Hindlimb muscle (tissue), 1 donor: ENCODE measurements around the gene COMMD2. TPM values are rescaled to one million over a fixed set of nuclear protein-coding genes. Genes with fewer than 3 reads are reported as not detected.

Experiments
- DNase-seq: peaks from one replicate; pipeline ENCODE4 v3.0.0-alpha.2; 2013
- polyA plus RNA-seq: library from polyadenylated mRNA; unstranded; fragments of 120-200 nt; gene quantifications from one replicate; pipeline ENCODE4 v1.2.1, GENCODE V29; 2013; ENCODE audit not compliant: insufficient read length

COMMD2 gene
- polyA plus RNA-seq, 1 donor: 28.3 TPM

DNA sequence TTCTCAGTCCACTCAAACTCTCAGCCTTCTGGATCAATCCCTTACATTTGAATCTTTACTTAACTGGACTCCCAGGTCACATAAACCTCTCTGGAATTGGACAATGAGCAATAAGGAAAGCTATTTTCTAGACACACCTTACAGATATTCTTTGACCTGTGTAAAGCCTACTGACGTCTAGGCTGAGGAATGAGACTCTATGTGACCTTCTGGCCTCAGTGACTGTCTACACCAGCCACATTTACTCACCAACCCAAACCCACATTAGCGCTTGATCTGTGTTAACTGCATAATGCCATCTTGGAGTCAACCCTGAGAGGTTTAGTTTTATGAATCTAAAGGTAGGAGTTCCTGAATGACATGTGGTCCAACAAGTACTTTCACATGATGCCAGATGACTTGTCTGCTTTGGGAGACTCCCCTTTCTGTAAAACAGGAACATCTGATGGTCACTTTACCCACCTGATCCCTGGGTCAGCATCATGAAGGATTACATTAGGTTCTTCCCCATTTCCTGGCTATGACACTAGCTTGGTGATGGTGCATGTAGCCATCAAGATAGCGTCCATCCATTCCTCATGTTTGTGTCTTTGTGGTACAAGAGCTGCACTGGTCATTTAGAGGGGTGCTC lies 11.4 kb upstream of the COMMD2 start:
- no peak for DNase-seq

- no peak for DNase-seq
Measured at GRCh38 chr3:149753717-149754116, 1.4 kb upstream of the COMMD2 start.

DNA sequence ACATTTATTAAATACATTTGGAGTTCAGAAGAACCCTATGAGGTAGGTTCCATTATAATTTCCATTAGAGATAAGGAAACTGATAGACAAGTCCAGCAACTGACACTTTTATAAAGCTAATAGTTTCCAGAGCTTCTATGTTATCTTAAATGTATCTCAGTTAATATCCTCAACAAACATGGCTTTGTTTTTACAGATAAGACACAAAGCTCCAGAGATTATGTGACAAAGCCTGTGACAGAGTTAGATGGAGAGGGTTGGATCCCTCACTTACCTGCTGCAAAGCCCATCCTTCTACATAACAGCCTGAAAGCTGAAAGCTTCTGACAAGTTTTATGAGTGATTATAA lies 473 bp upstream of the COMMD2 start:
- no peak for DNase-seq

DNA sequence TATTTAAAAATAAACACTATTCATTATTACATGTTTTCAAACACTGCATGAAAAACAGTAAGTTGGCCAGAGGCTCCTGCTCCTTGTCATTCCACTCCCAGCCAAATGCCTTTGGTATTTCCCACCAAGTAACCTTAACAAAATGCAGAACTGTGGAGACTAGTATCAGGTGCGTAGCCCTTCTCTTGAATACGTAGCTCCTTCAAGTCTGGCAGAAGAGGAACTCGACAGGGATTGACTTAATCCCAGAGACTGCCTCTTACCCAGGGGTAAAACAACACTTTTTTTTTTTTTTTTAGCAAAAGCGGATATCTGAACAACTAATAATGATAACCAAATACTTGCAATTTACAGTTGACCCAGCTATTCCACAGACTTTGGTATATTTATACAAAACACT lies 738 bp downstream of the COMMD2 start:
- no peak for DNase-seq

- no peak for DNase-seq
Measured at GRCh38 chr3:149744606-149745005, 7.7 kb downstream of the COMMD2 start.

GRCh38 chr3:149744151-149744550 lies 8.1 kb downstream of the COMMD2 start:
- no peak for DNase-seq

DNA sequence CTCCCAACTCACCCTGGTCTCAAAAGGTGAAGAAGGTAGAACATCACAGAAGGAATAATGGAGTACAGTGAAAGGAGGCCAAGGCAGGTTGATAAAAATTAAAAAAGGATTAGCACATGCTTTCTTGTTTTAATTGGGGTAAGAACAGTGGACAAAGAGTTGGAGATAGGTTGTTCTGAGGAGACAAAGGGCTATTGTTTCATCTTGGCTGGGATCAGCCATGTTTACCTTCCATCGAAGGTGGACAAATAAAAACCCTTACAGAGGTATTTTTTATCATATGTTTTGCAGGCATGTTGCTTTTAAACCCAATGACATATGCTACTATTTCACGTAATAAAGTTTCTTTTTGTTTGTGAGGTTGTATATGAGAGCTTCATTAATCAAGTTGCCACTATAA lies 12.9 kb downstream of the COMMD2 start:
- DNase-seq: no peak

DNA sequence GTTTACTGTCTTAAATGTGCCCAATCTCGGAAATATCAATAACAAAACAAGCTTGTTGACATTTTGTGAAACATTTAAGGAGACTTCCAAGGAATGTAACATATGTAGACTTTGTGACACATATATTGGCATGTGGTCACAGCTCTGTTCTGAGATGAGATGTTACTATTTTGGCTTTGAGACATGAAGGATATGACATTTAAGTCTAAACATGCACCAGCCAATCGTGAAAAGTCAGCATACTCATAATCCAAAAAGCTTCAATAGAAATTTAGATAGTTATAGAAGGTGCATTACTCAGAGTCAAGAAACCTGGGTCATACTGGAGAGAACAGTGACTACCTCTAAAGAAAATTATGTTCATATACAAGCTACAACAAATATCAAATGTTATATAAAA lies 13.4 kb downstream of the COMMD2 start:
- no peak for DNase-seq

GRCh38 chr3:149736953-149737205 lies 15.4 kb downstream of the COMMD2 start:
- DNase-seq: no peak

DNA sequence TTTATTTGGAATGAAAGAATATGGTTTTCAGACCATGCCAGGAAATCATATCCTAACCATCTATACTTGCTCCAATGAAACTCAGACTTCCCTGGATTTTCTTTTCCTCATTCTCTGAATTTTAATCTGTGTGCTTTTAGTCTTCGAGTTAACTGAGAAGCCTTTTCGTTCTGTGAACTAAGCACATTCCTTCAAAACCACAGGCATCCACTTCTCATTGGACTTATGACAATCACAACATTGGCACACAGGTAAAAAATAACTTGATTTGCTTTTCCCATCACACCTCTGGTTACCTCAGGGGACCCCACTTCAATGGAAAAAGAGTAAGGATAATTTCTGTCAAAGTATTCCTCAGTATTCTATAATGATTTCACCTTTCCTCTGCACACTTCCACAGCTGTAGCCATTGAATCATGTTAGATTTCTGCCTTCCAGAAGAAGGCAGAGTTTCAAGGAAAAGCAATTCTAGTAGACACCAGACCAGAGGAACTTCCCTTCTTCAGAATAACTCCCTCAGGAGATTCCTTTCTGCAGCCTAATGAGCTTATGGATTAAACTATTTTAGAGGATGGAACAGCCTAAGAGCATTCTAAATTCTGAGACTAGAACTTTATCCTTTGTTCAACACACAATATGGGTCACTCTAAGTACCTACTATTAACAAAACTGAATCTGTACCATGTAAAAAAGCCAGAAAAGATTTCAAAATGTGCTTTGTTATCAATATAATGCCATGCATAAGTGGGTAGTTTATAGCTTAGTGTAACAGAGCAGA lies 15.9 kb downstream of the COMMD2 start:
- DNase-seq: no peak

DNA sequence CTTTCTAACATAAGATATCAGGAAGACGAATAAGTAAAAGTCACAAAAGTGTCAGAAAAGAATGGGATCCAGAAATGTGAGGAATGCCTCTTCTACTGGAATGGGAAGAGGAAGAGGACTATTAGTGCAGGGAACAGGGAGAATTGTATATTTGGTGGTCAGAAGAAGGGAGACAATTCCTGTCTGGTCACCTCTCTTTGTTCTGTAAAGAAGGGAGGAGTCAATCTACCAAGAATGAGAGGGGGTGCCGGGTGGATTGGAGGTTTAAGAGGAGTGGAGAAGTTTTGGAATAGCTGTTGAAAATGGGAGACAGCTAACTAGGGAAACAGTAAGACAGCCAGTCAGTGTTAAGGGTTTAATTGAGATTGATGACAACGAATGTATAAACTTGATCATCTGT lies 20.1 kb downstream of the COMMD2 start:
- DNase-seq: no peak

DNA sequence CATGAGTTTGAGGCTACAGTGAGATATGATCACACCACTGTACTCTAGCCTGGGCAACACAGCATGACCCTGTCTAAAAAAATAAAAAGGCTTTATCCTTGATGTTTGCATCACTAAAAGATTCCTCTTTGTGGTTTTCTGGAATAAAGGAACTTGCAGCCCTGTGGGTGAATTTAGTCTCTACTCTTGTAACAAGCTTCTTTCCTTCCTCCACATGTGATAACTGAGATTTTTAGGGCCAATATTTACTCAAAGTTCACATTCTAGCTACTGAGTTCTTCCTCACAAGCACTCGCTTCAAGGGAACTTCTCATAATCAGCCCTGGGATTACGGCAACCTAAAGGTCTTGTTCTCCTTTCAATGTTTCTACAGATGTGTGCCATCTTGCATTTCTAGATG lies 24.6 kb downstream of the COMMD2 start:
- DNase-seq: no peak

DNA sequence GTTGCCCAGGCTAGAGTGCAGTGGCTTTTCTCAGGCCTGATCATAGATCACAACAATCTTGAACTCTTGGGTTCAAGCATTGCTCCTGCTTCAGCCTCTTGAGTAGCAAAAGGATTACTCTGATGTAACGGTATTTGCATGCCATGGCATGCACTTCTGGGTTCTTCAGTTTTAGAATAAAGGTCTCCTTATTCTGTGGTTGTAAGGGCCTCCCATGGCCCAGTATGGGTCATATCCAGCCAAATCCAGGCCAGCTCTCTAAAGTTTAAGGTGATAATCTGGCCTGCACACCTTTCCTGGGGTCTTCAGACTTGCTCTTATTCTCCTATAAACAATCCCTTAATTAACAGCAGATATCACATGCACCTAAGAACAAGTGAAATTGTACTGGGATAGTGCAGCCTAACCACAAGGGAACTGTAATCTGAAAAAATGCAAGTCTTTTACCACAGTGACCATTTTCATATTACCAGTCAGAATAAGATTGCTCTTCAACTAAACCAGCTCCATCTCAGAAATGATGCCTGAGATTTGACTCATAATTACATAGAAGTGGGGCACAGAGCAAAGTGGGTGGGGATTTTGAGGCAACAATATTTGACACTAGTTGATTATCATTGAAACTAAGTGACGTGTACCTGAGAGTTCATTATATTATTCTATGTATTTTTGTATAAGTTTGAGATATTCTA lies 25.4 kb downstream of the COMMD2 start:
- DNase-seq: no peak

- no peak for DNase-seq
Measured at GRCh38 chr3:149723781-149724180, 28.5 kb downstream of the COMMD2 start.

DNA sequence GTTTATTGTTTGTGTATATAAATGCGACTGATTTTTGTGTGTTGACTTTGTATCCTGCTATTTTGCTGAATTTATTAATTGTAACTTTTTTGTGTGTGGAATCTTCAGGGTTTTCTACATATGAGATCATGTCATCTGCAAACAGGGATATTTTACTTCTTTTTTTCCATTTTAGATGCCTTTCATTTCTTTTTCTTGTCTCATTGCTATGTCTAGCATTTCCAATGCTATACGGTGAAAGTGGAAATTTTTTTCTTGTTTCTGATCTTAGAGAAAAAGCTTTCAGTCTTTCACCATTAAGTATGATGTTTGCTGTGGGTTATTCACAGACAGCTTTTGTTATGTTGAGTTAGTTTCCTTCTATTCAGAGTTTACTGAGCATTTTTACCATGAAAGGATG lies 31.4 kb downstream of the COMMD2 start:
- no peak for DNase-seq

GRCh38 chr3:149717391-149718056 lies 34.8 kb downstream of the COMMD2 start:
- DNase-seq: peak; percentile 64

- no peak for DNase-seq
Measured at GRCh38 chr3:149716984-149717383, 35.3 kb downstream of the COMMD2 start.

- no peak for DNase-seq
Measured at GRCh38 chr3:149715247-149715646, 37.0 kb downstream of the COMMD2 start.

- DNase-seq: no peak
Measured at GRCh38 chr3:149713730-149714654, 38.3 kb downstream of the COMMD2 start.

- DNase-seq: peak; percentile 90
Measured at GRCh38 chr3:149706905-149707304, 45.4 kb downstream of the COMMD2 start.

- no peak for DNase-seq
Measured at GRCh38 chr3:149705416-149705815, 46.9 kb downstream of the COMMD2 start.

GRCh38 chr3:149703466-149703865 lies 48.8 kb downstream of the COMMD2 start:
- no peak for DNase-seq
